HG03159 (cell line): ENCODE results near the gene C3AR1.
A peak's percentile ranks its signal among the peaks of the same experiment; 100 is the strongest.

Experiments
- ATAC-seq: cut with Tn5 transposase; IDR thresholded peaks from one replicate; pipeline ENCODE4 v1.9.1; 2021; ENCODE audit warnings: mild to moderate bottlenecking, moderate library complexity; ENCODE audit not compliant: unreplicated experiment

Gene C3AR1

DNA sequence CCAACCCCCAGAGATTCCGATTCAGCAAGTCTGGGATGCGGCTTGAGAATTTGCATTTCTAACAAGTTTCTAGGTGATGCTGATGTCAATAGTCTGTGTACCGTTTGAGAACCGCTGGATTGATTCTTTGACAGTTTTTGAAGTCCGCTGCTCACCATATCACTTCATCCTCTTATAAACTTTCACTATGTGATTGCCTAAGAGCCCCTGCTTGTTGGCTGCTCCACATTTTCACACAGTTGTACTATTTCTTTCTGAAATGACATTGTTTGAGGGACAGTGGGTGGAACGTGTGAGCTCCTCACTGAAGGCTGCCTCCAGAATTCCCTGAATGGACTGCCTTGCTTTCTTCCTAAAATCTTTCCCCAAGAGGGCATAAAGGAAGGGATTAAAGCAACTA, 7.7 kb downstream of the C3AR1 start:
- no peak for ATAC-seq

DNA sequence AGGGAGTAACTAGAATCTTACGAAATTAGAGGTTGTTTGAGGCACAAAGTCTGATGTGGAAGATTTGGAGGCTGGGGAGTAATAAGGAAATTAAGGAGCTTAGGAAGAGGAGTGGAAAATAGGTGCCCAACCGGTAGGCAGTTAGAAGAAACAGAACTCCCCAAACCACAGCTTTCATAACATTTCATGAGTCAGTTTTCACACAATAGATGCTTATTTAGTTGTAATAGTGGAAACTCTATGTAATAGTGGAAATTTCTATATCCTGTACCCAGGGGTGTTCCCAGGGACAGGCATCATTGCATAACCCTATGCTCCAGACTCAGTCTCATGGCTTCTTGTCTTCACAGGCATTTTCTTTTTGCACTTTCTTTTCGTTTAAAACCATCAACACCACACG, 8.3 kb downstream of the C3AR1 start:
- ATAC-seq = no peak

DNA sequence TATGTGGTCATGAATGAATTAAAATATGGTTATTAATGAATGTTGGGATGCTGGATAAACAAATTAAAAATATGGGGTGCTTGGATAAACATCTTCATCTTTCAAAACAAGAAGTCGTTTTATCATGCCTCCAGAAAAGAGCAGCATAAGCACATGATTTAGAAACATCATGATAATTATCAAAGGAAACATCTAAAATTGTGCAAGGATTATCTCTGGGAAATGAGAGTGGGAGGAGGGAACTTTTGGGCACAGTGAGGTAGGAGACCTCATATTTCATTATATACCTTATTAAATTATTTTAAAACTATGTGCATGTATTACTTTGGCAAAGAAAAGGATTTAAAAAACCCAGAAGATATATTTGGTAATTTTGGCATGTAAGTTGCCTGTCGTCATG, 8.9 kb downstream of the C3AR1 start:
- ATAC-seq = no peak

DNA sequence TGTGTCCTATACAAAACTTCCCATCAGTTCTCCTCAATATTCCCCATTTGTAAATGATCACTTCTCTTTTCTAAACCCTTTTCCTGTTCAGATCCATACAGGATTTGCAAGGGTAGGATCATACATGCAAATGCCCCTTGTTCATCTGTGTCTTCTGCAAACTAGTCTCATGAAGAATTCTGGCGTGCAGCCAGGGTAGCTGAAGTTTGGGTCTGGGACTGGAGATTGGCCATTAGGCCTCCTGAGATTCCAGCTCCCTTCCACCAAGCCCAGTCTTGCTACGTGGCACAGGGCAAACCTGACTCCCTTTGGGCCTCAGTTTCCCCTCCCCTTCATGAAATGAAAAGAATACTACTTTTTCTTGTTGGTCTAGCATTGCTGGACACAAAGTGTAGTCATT, 11.3 kb downstream of the C3AR1 start:
- ATAC-seq = no peak

DNA sequence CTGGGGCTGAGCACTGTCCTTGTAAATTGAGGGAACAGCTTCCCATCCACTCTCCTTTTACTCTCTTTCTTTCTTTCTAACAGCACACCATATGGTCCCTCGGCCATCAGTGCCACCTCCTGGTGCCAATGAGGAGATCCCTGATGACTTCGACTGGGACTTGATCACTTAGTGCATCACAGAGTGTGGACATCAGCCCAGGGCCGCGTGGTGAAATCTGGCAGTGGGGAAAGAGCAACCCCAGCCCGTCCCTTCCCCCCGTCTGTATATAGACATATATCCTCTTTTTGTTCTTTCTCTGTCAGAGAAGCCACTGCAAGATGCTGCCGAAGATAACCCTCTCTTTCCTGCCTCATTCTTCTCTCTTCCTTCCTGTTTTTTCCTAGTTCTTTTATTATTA, 13.5 kb downstream of the C3AR1 start:
- ATAC-seq = no peak

DNA sequence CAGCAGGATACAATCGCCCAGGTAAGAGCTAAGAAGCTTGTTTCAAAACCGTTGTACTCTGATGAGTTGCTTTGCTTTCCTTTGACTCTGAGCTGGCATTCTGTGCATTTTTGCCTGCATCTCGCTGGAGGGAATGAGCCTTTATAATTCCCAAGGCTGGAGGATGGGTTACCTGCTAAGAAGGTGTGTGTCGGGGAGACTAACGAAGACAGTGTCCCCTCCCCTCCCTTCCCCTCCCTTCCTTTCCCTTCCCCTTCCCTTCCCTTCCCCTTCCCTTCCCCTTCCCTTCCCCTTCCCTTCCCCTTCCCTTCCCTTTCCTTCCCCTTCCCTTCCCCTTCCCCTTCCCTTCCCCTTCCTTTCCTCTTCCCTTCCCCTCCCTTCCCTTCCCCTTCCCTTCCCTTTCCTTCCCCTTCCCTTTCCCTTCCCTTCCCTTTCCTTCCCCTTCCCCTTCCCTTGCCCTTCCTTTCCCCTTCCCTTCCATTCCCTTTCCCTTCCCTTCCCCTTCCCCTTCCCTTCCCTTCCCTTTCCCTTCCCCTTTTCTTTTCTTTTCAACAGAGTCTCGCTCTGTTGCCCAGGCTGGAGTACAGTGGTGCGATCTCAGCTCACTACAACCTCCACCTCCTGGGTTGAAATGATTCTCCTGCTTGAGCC, 15.4 kb downstream of the C3AR1 start:
- no peak for ATAC-seq

DNA sequence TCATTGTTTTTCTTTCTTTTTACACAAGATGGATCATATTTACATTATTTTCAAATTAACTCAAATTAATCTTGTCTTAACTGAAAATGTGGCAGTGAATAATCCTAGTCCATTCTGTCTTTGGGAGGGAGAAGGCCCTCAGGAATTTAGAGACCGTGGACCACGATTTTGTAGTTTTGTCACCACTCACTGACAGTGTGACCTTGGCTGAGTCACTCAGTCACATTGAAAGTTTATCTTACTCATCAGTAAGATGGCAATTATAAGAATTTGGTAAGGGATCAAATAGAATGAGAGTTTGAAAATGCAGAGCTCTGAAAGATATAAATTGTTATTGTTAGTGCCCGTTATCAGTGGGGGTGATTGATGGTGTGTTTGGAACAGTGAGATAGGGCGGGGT, 17.3 kb downstream of the C3AR1 start:
- no peak for ATAC-seq

DNA sequence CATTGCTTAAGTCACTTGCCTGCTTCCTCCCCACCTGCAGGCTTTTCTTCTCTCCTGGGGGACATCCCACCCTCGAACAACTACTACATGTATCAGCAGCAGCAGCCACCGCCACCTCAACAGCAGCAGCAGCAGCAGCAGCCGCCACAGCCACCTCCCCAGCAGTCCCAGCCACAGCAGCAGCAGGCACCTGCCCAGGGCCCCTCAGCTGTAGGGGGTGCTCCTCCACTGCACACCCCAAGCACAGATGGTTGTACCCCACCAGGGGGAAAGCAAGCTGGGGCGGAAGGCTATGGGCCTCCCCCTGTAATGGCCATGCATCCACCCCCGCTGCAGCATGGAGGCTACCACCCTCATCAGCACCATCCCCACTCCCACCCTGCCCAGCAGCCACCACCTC, 18.3 kb downstream of the C3AR1 start:
- ATAC-seq = no peak

DNA sequence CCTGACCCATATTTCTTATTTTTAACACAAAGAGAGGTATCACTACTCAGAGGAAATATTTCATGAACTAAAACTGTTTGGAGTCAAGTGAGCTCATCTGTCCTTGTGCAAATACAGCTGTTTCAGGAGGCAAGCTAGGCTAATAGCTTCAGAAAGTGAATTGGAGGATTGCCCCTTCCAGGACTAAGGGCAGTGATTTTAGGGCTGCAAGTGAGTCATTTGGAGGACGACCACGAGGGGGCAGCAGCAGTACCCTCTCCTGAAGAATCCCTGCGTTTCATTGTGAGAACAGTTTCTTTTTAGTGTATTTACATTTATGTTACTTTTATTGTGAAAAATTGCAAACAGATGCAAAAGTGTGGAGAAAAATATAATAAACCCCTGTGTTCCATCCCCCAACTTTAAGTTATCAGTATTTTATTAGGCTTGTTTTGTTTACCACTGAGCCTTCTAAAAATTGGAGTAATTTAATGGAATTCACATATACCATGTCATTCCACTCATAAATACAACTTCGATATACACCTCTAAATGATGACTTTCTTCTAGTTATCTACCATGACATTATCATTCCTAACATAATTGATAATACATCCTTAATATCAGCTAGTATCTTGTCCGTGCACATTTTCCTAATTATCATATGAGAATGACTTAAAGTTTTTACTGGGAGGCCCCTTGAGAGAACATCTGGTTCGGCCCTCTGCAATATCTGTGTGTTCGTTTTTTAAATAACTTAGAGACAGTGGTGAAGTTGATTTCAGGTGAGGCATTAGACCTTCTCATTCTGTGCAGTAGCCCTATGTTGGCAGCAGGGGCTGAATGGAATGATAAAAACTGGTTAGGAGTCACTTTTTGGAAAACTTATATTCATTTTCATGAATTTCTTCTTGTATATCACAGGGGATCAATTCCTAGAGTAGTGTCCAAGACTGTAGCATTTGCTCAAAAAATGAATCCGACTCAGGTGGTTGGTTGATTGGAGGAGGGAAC, 19.9 kb downstream of the C3AR1 start:
- no peak for ATAC-seq

DNA sequence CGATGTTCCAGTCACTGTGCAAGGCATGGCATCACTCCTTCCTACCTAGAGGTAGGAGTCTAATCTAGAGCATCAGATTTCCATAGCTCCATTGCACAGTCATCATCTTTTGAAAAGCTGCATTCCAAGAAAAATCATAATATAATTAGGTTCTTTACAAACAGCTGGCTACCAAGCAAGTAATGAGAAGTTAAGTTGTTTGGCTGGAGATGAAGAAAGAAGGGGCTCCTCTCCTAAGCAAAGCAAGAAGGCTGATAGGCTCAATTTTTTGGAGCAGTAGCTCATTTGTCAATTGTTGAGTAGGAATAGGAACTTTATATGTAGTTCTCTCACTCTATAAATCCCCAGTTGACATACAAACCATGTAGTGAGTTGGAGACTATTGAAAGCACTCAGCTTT, 25.4 kb downstream of the C3AR1 start:
- ATAC-seq = no peak

DNA sequence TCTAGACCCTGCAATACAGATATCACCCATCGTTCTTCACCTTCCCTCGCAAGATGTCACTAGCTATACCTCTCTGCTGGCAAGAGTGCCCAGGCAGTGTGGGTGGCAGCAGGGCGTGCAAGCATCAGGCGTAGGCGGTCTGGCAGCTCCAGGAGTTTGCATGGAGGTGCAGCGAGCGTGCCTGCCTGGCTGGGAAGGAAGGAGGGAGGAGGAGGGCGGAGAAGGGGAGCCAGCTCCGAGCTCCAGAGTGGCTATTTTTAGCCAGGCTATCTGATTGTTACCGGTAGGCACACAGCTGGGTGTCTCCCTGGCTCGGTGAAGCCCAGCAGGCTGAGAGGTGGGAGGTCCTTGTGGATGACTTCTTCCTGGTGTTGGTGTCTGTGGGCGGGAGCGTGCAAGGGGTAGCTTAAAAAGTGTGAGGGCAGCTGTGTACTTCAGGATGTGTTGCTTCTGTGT, 27.5 kb downstream of the C3AR1 start:
- ATAC-seq = no peak

DNA sequence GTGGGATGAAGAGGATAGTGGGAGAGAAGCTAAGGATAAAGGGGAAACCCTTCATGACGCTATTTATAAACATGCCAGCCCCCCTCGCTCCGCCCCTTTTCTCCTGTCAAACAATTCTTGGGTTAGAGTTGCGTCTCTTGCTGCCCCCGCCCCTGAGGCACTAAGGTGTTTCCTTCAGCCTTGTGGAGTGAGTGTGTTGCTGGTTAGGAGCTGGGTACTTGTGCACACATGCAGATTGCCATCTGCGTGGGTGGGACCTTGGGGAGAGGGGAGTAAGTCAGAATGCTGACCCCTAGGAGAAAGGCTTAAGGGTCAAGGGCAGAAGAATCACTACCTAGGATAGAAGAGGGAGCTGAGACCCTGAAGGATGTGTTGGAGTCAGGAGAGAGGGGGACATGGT, 28.2 kb downstream of the C3AR1 start:
- ATAC-seq = no peak

DNA sequence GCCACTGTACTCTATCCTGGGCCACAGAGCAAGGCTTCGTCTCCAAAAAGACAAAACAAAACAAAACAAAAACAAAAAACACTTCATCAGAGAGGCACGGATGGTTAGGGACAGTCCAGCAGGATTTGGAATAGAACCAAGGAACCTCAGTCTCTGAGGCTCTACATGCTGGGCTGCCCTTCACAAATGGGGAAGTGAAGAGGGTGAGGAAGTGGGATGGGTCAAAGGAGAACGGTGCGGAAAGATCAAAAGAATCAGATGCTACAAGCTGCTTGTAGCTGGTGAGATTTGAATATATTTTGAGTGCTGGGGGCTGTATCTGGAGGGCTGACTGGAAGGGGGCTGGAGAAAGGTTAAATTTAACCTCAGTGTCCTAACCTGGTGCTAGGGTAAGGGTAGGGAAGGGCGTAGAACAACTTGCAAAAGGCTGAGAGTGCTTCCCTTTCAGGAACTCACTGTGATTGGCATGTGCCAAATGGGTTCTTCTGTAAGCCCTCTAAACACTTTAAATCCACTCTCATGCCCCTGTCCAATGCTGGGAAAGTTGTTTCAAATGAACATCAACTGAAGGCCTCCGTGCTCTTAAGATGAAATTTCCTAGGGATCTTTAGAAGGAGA, 29.0 kb downstream of the C3AR1 start:
- no peak for ATAC-seq

DNA sequence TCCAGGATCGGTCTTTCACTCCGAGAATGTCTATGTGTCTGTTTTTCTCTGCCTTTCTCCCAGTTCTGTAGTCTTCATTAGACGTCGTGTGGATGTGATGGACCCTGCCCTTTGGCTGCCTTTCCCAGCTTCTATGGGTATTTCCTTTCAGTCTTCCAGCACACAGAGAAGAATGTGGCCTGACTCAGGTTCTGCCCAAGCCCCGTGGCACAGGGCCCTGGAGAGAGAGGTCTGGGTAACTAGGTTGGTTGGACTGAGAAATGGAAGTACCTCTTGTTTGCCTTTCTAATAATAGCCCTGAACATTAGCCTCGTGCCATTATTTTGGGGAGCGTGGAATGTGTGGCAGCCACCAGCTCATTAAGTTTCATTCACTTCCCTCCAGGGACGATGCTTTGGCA, 29.8 kb downstream of the C3AR1 start:
- ATAC-seq = no peak

DNA sequence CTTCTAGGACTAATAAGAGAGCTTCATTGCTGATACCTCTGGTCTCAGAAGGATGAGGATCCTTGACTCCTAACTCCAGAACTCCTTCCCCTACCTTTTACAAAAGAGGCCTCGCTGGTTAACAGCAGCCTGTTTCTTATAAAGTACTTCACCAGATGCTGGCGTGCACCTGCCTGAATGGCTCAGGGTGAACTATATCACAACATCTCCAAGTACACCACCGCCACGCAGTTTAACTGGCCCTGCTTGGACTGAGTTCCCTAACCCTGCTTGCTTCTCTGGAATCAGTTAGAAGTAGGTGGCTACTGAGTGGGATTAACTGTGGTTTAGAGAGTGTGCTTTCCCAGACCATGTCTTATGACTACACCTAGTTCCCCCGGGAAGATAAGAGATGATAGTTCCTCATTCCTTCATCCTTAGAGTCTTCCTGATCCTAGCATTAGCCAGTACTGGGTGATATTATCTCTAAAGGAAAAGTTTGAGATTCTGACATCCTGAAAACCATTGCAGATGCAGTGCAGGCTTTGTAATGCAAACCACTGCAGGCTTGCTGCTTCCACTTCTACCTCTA, 30.6 kb downstream of the C3AR1 start:
- no peak for ATAC-seq

DNA sequence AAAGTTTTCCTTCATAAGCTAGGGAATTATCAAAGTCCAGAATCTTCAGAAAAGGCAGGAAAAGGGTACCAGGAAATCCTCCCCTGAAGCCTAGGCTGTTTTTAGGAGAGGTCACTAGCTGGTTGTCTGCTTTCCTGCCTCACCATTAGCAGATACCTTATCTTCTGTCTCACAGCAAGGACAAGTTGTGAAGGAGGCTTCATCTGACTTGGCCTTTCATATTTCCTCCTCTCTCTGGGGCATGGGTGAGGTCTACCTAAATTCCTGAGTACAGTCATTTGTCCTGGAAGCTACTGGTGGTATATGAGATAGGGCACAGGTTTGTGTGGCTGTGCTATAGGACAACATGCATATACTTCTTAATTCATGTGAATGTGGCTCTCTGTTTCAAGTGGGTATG, 31.4 kb downstream of the C3AR1 start:
- ATAC-seq = no peak

DNA sequence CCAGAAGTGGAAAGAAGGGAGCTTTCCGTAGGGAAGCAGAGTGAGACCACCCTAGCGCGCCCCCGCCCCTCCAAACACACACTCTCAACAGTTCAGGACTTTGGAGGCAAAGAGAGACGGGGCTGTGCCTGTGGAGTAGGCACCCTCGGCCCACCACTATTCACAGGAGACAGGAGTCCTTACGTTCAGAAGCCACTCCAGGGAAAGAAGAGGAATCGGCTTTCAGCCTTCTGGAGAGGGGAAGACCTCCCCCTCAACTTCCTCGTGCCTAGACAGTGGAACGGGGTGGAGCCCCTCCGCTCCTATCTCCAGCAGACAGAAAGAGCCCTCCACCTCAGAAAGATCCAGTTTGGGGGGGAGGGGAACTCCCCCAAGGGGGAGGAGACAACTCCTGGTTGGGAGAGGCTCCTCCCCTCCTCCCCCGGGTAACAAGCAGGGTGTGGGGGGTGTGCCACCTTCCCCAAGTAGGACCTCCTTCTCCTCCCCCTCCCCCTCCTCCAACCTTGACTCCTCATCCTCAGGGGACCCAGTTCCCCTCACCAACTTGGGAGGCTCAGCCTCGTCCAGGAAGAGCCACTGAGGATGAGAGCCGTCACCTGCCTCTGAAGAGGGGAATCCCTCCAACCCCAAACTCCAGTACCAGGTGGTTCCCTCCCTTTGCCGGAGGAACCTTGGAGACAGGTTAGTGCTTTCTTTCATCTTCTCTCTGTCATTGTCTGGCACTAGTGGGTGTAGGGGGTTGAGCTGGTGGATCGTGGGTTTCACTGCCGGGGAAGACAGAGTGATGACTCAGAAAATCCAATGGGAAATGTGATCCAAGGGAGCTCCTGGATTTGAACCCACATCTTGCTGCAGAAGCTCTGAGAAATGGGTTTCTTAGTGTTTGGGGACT, 32.8 kb downstream of the C3AR1 start:
- peak; percentile 28 for ATAC-seq

DNA sequence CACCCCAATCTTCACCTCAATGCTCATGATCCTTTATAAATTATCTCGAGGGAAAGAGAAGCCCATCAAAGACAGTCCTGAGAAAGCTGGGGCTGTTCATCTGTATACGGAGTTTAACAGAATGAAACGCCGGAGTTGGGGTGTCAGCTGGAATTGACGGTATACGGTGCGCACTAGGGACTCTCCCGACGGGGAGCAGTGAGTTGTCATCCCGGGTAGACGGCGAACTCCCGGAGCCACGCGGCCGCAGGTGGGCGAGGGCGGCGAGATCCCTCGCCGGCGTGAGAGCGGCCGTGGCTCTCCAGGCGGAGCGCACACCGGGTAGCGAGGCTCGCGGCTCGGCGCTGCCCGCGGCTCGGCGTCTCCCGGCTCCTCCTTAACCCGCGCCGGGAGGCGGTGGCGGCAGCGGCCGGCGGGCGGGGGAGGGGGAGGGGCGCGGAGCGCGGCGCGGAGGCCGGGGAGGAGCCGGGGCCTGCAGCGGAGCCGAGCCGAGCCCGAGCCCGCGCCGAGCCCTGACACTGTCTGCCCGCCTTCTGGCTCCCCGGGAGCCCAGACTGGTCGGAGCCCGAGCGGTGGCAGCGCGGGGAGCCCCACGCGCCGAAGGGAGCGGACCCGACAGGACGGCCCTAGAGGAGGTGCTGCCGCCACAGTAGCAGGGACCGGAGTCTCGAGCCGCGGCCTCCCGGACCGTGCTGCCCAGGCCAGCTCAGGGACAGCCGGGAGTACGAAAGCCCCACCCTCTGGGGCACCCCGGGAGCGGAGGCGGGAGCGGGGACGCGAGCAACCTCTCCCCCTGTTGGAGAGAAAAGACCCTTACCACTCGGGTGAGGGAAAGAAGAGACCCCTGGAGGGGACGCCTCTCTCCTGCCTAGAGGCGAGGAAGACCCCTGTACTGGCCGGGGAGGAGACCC, 33.7 kb downstream of the C3AR1 start, which contains the start of gene FOXJ2:
Gene FOXJ2 (plus strand): TSS at position 475 of the 911 bp plus-strand sequence. CDS start 7,117 bp downstream, outside the sequence.
- ATAC-seq = peak; percentile 74

DNA sequence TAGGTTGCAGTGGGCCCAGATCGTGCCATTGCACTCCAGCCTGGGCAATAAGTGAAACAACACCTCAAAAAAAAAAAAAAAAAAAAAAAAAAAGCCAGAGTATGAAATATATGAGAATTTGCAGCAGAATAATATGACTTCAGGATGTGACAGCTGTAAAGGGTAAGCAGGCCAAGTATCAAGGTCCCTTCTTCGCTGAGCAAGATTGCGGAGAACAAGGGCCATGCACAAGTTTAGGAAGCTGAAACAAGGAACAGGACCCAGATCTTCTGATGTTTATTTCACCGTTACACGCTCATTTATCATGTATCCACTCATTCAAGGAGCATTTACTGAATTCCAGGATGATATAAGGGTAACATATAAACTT, 34.3 kb downstream of the C3AR1 start:
- no peak for ATAC-seq
